GM12878 (cell line): ENCODE data around the gene MARCKSL1.

ENCODE experiments used
- NFIC ChIP-seq: IDR thresholded peaks from 2 replicates; pipeline ENCODE4 v1.6.1; 2012; ENCODE audit warnings: low read depth, mild to moderate bottlenecking, inconsistent platforms, low read length, moderate library complexity
- NFYB ChIP-seq: IDR thresholded peaks from 2 replicates; pipeline ENCODE4 v1.6.1; 2011; ENCODE audit warnings: low read depth, mild to moderate bottlenecking, low read length, improper control_type of control experiment, moderate library complexity; ENCODE audit not compliant: insufficient read depth
- NRF1 ChIP-seq: conservative IDR thresholded peaks from 2 replicates; pipeline ENCODE4 v1.6.1; 2011; ENCODE audit warnings: mild to moderate bottlenecking, low read depth, low read length, improper control_type of control experiment
- SP1 ChIP-seq: IDR thresholded peaks from one replicate; pipeline ENCODE4 v1.6.1; 2011; ENCODE audit warnings: low read depth, low read length

- TF ChIP-seq NFYB (no peak), NFIC (no peak), NRF1 (no peak), SP1 (no peak)
Measured at GRCh38 chr1:32376199-32376598, 40.2 kb upstream of the MARCKSL1 start.
